GM18511 (cell line): ENCODE measurements around the gene CHRNA1.

Experiments used
- ATAC-seq: cut with Tn5 transposase; IDR thresholded peaks from one replicate; pipeline ENCODE4 v1.9.1; 2021; ENCODE audit warnings: mild to moderate bottlenecking, moderate library complexity; ENCODE audit not compliant: unreplicated experiment

The CHRNA1 gene

DNA sequence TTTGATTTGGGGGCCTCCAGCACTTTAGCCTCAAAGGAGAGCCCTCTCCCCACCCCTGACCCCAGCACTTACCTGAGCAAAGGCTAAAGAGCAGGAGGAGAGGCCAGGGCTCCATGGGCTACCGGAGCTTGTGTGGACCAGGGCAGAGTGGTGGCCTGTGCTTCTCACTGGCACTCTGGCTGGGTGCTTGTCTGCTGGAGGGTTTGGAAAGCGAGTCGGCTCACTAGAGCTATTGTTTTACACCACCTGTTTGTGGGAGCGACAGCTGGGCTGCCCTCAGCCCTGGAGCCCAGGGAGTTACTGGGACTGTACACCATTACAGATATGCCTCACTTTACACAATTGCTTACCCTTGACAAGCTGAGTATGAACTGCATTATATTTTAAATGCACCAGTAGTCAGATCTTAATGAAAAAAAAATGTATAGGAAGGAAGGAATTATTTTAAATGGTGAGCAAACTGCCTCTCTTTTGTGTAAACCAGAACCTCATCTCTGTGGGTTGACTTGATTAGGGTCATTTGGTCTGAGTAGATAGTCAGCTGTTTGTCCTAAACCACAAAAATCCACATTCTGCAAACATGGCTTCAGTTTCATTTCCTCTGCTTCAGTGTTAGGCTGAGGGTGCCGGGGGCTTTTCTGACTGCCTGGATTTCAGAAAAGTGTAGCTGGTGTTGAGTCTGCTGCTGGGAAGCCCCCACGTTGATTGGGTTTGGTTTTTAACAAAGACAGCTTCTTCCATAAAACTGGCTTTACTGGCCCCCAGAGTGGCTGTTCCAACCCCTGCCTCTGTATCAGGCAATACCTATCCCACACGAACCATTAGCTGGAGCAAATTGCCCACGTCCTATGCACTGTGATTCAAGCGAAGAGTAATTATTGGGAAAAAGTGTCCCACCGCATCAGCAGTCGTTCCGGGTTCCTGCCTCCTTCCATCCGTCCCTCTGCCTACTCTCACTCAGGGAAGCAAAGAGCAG, at the start of gene CHRNA1:
TSS of gene CHRNA1 (minus strand) at position 193 of the 976 bp plus-strand sequence. CDS start at position 115, 78 bp downstream.
- ATAC-seq: no peak

DNA sequence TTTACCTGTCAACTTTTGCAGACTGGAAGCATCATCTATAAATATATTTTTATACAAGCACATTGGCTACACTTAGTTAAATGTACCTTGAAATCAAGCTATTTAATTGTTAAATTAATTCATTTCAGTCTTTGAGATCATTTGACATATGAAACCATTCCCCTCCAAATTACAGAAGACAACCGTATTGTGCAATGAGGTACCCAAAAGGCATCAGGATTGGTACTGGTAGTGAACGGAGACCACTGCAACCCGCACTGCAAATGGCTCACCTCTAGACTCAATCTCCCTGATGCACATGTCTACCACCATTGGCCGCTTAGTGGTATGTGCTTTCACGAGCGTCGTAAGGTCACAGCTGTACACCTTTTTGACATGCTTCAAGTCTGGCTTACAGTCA, 47.8 kb upstream of the CHRNA1 start:
- ATAC-seq: no peak

DNA sequence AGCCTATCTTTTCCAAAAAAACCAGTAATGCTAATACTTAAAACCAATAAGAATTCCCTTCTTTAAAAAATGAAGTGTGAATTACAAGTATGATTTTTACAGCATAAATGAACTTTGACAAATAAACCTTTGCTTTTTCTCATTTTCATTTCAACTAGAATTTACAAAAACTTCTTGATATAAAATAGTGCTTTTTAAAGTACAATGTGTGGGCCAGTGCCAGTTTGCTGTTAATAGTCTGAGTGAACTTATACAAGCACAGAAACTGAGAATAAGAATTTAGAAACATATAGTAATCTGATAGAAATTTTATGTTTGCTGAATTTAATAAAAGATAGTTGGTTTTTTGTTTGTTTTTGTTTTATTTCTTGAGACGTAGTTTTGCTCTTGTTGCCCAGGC, 43.7 kb upstream of the CHRNA1 start:
- ATAC-seq: no peak

DNA sequence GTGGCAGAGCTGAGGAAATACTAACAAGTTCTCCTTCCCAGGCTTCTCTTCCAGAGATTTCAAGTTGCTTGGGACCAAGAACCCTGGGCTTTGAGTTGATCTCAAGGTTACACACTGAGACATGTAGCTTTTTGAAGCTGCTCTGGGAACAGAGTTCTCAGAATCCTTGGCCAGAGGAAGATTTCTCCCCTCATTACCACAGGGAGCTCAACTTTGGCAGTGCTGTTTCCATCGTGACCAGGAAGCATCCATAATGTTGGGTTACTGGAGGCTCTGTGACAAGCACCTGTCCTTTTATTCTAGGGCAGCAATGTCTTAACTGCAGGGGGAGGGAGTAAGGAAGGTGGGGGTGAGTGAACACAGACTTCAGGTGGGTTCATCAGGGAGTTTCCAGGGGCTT, 41.5 kb upstream of the CHRNA1 start:
- no peak for ATAC-seq

DNA sequence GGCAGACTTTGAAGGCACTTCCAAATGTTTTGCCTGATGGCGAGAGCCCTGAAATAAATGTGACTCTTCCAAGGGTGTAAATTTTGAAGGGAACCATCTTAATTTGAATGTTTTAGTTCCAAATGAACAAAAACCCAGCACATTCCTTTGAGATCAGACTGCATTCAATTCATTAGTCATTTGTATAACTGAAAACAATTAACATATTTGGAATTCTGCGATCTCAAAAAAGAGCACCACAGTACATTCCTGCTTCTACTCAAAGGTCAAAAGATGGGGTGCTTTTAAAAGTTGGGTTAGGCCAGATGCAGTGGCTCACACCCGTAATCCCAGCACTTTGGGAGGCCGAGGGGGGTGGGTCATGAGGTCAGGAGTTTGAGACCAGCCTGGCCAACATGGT, 38.2 kb upstream of the CHRNA1 start:
- ATAC-seq: no peak

DNA sequence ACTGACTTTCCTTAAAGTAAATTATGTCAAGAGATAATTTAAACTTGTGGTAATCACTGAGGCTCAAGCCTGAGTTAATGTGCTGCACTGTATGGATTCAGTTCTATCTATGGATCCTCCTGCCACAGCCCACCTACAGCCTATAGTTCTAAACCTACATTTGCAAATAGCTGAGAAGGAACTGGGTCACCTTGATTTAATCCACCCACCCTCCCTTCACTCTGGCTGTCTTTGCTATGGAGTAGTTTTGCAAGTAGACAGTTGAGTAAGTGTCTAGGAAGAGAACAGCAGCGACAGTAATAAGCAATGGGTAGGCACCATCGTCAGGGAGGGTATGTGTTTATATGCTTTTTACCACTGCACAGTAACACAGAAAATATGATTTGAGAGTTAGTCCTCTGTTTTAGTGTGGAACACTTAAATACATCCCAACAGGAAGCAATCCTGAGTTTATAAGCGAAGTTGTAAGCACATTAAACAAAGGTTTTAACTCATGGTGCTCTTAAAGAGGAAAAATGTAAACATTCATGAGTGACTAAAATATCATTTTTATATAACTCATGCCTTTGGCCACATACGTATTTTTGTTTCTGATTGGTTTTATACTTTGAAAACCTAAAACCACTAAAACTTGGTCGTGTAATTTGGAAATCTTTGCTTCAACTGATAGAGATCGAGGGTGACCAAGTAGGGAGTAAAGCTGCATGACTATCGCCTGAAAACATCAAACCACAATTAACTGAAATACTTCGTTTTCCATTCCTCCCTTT, 36.3 kb upstream of the CHRNA1 start:
- ATAC-seq: no peak

DNA sequence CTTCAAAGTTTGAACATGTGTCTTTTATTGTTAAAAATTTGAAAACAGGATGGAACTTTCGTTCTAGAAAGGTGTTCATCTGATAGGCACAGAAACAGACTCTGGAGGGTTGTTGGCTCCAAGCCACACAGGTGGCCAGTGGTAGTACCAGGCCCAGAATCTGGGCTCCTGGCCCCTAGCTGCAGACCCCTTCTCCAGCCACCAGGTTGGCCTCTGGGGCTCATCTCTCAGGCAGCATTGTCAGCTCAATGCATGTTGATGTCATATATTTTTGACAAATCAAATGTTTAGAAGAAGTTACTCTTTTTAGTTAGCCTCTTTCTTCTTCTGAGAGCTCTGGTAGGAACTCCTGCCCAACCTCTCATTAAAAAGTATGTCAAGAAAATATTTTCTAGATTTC, 34.5 kb upstream of the CHRNA1 start:
- ATAC-seq: no peak

DNA sequence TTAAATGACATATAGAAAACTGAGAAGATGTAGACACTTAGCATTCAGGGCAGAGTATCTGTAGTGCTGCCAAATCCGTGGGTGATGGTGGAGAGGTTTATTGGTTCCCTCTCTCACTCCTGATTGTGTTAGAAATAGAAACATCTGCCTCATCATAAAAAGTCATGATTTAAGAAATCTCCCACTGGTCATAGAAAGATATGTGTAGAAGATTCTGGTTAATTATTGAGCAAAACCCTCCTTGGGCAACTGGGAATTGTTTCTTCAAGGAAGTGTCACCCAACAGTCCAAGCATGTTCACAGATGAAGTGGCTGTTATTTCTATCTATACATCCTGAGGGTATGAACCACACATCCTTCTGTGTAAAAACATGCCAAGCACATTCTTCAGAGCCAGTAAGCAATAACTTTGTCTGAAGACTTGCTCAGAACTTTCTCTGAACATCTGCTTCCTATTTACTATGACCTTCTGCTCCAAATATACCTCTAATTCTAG, 33.6 kb upstream of the CHRNA1 start:
- ATAC-seq: no peak

DNA sequence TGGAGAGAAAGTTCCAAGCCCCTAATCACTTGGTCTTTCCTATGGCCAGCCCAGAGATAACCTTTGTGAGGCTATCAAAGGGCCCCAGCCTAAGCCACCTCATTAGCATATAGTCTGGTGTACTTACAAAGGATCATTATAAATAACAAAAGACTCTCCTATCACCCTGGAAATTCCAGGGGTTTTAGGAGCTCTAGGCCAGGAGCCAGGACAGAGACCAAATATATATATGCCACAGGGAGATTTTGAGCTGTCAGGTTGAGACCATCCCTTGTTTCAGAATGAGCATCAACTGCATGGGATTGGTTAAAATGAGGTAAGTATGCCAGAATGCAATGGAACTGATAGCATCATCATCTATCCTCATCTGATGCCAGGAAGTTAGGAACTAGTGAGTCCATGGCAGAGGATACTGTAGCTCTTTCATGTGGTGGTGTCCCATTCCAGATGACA, 32.1 kb upstream of the CHRNA1 start:
- no peak for ATAC-seq

DNA sequence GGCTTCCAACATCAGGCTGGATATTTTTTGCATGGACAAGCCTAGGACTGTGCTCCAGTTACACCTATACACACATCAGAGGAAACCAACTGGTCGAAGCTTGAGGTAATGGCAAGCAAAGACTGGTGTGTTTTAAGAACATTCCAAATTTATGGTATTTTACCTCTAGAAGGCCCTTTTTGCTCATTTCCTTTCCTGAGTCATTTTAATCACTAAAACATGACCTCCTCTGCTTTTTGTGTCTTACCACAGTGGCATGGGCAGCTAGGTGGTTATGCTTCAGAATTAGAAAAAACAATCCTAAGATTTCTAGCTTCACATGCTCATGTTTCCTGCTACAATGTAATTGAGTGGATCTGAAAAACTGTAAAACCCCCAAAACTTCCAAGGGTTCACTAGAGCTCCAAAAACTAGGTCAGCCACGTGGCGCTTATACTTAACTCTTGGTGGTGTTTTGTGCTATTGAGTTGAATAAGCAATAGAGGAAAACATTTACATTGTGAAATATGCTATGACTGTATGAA, 30.6 kb upstream of the CHRNA1 start:
- ATAC-seq: no peak

DNA sequence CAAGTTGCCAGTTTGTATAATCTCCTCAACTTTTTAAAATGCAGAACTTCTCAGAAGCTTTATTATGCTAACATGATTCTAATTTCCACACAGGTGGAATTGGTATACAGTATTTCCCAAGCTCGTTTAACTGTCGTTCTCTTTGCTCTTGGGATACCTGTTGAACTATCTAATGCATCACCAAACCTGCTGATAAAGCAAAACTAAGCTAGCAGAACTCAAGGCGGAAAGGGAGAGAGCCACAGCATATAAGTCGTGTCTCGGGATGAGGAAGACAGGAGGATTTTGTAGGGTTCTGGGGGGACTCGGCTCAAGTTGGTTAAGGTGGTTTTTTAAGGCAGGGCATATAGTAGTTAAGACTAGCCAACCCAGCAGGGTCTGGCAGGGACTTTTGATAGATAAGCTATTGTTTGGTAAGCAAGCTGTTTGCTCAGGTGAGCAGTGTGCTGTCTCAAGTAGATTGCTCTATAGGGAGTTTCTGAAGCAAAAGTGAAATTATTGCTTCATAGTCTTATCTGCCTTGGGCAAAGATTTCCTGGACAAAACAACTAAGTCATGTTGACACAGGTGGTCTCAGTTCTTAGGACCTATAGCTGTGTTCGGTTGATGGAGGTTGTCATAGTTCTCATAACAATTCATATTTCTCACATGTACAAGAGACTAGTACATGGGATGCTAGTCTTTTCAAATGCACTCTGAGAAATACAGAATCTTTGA, 28.2 kb upstream of the CHRNA1 start:
- ATAC-seq: no peak

DNA sequence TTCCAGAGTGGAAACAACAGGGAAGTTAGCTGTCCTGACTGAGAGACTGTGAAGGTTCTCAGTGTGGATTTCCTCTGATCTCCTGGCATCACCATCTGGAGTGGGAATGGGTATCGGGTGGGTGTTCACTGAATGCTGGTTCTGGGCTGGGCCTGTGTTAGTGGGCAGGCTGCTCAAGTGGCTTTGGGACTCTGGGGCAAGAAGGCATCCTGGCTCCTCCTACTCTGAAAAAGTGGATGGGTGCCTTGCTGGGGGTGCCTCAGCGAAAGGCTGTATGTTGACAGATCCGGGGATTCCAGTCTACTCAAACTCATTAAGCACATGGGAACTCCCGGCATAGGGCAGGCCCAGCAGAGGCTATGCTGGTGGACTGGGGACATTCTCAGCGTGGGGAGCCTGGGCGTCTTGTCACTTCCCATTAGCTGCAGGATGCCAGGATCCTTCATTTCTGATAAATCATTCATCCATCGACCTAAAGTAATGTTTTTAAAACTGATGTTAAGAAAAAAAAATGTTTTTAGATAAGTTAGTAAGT, 27.5 kb upstream of the CHRNA1 start:
- no peak for ATAC-seq

DNA sequence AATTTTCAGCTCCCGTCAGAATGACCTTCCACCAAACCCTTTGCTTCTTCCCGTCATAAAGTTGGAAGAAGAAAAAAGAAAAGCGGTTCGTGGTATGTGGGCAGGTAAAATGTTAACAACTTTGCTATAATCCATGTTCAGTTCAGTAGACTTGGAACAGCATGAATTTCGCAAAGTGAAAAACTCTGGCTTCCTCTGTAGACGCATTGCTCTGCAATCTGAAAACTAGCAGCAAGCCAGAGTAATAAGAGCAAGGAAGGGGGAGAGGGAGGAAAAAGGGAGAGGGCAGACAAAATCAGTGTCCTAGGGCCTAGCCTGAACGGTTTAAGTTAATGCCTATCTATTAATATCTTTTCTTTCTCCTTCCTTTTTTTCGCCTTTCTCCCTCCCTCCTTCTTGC, 26.7 kb upstream of the CHRNA1 start:
- no peak for ATAC-seq

DNA sequence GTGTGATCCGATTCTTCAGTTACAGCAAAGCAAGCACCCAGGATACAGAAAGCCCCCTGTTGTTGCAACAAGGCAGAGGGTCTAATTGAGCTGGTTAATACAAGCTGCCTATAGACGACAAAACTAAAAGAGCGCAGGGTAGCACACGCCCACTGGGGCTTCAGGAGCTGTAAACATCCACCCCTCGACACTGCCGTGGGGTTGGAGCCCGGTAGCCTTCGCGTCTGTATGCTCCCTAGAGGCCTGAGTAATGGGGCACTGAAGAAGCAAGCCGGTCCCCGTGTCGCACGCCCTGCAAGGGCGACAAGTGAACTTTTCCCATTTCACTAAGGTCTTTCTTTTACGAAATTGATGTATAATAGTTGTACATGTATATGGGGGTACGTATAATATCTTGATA, 24.7 kb upstream of the CHRNA1 start:
- no peak for ATAC-seq

DNA sequence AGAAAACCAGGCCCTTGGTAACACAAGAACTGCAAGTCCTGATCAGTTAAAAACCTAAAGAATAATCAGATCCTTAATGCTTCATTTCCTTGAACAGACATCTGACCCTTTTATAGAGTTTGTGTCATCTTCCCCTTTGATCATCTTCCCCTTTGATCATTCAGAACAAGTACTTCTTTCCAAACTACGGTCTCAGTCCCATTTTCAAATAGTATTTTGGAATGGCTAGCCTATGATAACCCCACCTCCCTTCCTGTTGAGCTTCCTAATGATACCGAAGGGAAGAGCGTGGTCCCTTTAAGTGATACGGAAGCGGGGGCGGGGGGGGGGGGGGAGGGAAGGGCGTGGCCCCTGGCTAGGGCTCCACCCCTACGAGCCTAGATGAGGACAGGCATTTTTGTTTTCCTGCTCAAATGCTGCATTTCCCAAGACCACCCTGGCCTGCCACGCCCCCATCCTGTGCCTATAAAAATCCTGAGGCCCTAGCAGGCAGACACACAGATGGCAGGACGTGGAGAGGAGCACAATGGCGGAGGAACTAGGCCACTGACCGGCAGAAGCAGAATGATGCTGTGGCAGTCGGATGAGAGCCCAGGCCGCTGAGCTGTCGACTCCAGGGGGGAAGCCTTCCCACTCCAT, 24.1 kb upstream of the CHRNA1 start:
- ATAC-seq: no peak

DNA sequence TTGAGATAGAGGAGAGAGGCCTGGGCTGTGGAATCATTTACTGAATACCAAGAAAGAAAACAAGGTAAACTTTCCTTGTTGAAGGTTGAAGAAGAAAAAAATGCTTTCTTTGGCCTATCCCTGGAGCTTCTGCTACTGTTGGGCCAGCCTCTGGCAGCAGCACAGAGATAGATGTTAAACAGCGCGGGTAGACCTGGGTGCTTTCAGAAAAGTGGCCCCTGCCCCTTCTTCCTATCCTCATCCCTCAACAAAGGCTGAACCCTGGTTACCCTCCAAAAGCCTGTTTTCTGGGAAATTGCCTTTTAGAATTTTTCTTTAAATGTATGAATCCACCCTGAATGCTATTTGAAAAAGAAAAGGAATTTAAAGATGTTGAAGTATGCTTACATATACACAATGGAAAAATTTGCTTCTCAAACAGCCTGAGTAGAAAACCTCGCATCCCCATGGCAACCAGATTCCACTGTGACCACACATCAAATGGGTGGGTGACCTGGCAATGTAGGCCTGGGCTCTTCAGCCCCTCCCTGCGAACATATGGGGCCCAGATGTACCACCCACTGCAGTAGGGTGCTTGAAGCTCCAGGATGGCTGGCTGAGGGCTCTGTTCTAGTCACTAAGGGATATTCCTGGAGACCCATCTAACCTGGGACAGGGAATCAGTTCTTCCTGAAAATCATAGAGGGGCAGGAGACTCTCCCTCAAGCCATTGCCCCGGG, 23.4 kb upstream of the CHRNA1 start:
- no peak for ATAC-seq

DNA sequence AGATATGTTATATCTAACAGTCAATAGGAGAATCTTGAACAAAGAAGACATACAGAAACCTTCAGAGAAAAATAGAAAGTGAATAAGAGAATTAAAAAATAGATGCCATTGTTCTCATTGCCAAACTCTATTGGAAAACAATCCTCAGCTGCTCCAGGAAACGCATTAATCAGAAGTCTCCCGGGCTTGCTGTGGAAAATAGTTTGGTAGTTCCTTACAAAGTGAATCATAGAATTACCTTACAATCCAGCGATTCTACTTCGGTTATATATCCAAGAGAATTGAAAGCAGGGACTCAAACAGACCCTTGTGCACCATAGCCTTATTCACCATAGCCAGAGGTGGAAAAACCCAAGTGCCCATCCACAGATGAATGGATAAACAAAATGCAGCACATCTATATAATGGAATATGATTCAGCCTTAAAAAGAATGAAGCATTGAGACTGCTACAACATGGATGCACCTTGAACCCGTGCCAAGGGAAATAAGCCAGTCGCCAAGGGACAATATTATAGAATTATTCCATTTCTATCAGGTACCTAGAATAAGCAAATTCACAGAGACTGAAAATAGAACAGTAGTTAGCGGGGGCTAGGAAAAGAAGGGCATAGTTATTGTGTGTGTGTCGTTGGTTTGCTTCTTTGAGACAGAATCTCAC, 21.9 kb upstream of the CHRNA1 start:
- no peak for ATAC-seq

DNA sequence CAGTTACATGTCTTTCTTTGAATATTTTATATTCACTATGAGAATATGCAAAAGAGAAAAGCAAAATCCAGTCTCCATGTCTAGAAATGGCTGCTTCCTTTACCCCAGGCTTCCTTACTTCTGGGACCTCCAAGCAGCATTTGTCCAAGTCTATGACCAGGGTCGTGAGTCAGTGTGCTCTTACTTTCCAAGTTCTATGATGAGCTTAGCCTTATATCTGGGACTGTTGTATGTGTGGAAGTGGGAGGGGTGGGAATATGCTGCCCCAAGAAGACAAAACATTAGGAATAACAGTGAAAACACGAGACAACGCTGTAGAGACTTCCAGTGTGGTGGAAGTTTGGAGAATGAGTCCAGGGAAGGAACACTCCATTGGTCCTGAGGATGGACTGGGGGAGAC, 21.2 kb upstream of the CHRNA1 start:
- ATAC-seq: no peak

DNA sequence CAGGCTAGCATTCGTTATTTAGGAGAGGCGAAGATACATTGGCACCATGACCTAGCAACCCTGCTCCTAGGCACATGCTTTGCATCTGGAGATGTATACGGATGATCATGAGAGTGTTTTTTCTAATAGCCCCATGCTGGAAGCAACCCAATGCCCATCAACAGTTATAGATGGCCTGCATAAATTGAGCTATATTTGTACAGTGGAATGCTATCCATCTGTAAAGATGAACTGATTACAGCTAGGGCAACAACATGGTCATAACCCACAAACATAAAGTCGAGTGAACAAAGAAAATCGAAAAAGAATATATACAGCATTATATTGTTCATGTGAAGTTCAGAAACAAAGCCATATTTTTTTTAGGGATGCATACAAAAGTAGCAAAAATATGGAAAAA, 20.6 kb upstream of the CHRNA1 start:
- ATAC-seq: no peak
